GM12878 (cell line): Measurements from ENCODE around the gene ACSF3. TPM values are rescaled to one million over a fixed set of nuclear protein-coding genes. Genes with fewer than 3 reads are reported as not detected.
A peak's percentile ranks its signal among the peaks of the same experiment; 100 is the strongest.

ENCODE experiments used
- ATAC-seq: fragments of 200-7000 bp; cut with Tn5 transposase; 3 replicates; pipeline ENCODE4 v1.9.1; 2020; ENCODE audit warnings: mild to moderate bottlenecking, moderate library complexity
- BruUV-seq: library from RNA; stranded (reverse); fragments of 400-500 nt; replicated peaks from 2 replicates; lab custom pipeline; 2021; lab: Mats Ljungman, UMichigan
- CTCF ChIA-PET: fragments of 300-600 bp; sonication (Branson Sonifier 250); formaldehyde crosslinking; extraction: SDS; loops from one replicate; lab custom pipeline; 2021; ENCODE audit warnings: inconsistent platforms; lab: Yijun Ruan, JAX
- POLR2A ChIA-PET: fragments of 350-600 bp; formaldehyde crosslinking; extraction: SDS; loops from one replicate; lab custom pipeline; 2021; ENCODE audit warnings: inconsistent platforms; lab: Charles Lee
- RAD21 ChIA-PET: fragments of 300-600 bp; sonication (Branson Sonifier 250); formaldehyde crosslinking; loops from one replicate; lab custom pipeline; 2023; ENCODE audit warnings: antibody characterized with exemption; ENCODE audit not compliant: unreplicated experiment; lab: Charles Lee
- SMC1A ChIA-PET: fragments of 300-600 bp; sonication (Branson Sonifier 250); formaldehyde crosslinking; loops from one replicate; lab custom pipeline; 2023; ENCODE audit not compliant: unreplicated experiment, uncharacterized antibody; lab: Charles Lee
- DNase-seq: peaks from one replicate; pipeline ENCODE4 v3.0.0-alpha.2; 2011; ENCODE audit warnings: low read depth, low spot score
- FAIRE-seq: peaks from 3 replicates; lab custom pipeline; 2011; peaks lifted over from hg19 to GRCh38; lab: Jason Lieb, UNC
- H2AFZ ChIP-seq: 2 replicates; pipeline ENCODE4 v1.6.0; 2011; ENCODE audit warnings: low read depth, low read length, control low read depth; ENCODE audit not compliant: control insufficient read depth
- H3K27ac ChIP-seq: 2 replicates; pipeline ENCODE4 v1.5.1; 2011; ENCODE audit warnings: control low read depth; ENCODE audit not compliant: control insufficient read depth, insufficient read depth
- H3K27me3 ChIP-seq, 2 experiments: replicated peaks in 1 of 2; 2 replicates each; pipeline versions ENCODE4 v1.6.0 to v1.6.1; 2011; ENCODE audit warnings: low read length in 1 of 2; ENCODE audit not compliant: control insufficient read depth in 2 of 2, insufficient read depth in 2 of 2
- H3K36me3 ChIP-seq, 2 experiments: 2 replicates each; pipeline ENCODE4 v1.5.1; 2011; ENCODE audit warnings: low read length in 1 of 2; ENCODE audit not compliant: control insufficient read depth in 2 of 2, insufficient read depth in 2 of 2
- H3K4me1 ChIP-seq: 2 replicates; pipeline ENCODE4 v1.6.1; 2011; ENCODE audit warnings: mild to moderate bottlenecking, low read length, moderate library complexity, mixed read lengths; ENCODE audit not compliant: control insufficient read depth, insufficient read depth
- H3K4me2 ChIP-seq: 2 replicates; pipeline ENCODE4 v1.6.0; 2011; ENCODE audit warnings: control low read depth; ENCODE audit not compliant: control insufficient read depth, insufficient read depth
- H3K4me3 ChIP-seq: fragments of 200-600 bp; sonication (generic); 2 replicates; pipeline ENCODE4 v1.5.1; 2016
- H3K79me2 ChIP-seq: 2 replicates; pipeline ENCODE4 v1.6.0; 2011; ENCODE audit warnings: low read length; ENCODE audit not compliant: control insufficient read depth, insufficient read depth
- H3K9ac ChIP-seq: 2 replicates; pipeline ENCODE4 v1.8.0; 2011; ENCODE audit warnings: low read length, control low read depth, mixed read lengths; ENCODE audit not compliant: control insufficient read depth, insufficient read depth
- H3K9me3 ChIP-seq: replicated peaks from 3 replicates; pipeline ENCODE4 v1.5.1; 2011; ENCODE audit warnings: mild to moderate bottlenecking, low read length; ENCODE audit not compliant: control insufficient read depth, insufficient read depth
- H4K20me1 ChIP-seq: 2 replicates; pipeline ENCODE4 v1.6.0; 2011; ENCODE audit not compliant: control insufficient read depth, insufficient read depth
- POLR2A ChIP-seq: IDR thresholded peaks from 2 replicates; pipeline ENCODE4 v1.6.1; 2011; ENCODE audit warnings: low read depth, mild to moderate bottlenecking, low read length
- POLR2AphosphoS5 ChIP-seq: IDR thresholded peaks from 2 replicates; pipeline ENCODE4 v1.6.1; 2011; ENCODE audit warnings: mild to moderate bottlenecking, low read length, inconsistent platforms
- SPI1 ChIP-seq: IDR thresholded peaks from 2 replicates; pipeline ENCODE4 v1.6.1; 2011; ENCODE audit warnings: low read depth, mild to moderate bottlenecking, low read length, moderate library complexity, borderline replicate concordance; ENCODE audit not compliant: insufficient read depth
- WGBS: methylation state at CpG from one replicate; pipeline ENCODE4 v1.1.6; 2016; ENCODE audit warnings: low lambda C conversion rate; ENCODE audit not compliant: insufficient replicate concordance, insufficient coverage; ENCODE audit errors: missing lambda C conversion rate; 5-methylcytosine and 5-hydroxymethylcytosine counted together
- in situ Hi-C: fragments of 300-500 bp; cut with MboI; formaldehyde crosslinking; loops from 9 replicates; pipeline ENCODE4 v1.14.3; 2018; ENCODE audit warnings: mixed read lengths
- intact Hi-C: fragments of 100-400 bp; cut with micrococcal nuclease; formaldehyde crosslinking; loops from one replicate; pipeline ENCODE4 v1.14.2; 2022; ENCODE audit not compliant: unreplicated experiment
- polyA plus RNA-seq, 11 experiments: library from polyadenylated mRNA; depleted of rRNA in 4 of 11; unstranded in 6 of 11; stranded (reverse) in 5 of 11; fragments of >200 nt; fragmentation: Nextera tagmentation in 4 of 11; fragmentation: Illumina TruSeq in 1 of 11; extraction: Ambion mirVana in 4 of 11; extraction: Trizol in 1 of 11; gene quantifications; 1 replicate in 1 of 11; 2 replicates in 10 of 11; pipeline versions ENCODE4 v1.2.1 to v1.2.3, GENCODE V29; 2011 to 2016; ENCODE audit warnings: inconsistent platforms in 2 of 11, missing spikeins in 2 of 11, low read depth in 1 of 11
- total RNA-seq, 4 experiments: library from RNA; depleted of rRNA in 3 of 4; stranded (reverse); fragments of >200 nt in 3 of 4; fragmentation: Illumina TruSeq in 1 of 4; extraction: Trizol in 1 of 4; gene quantifications; 2 replicates each; pipeline versions ENCODE4 v1.2.1 to v1.2.3, GENCODE V29; 2013 to 2021
- TF ChIP-seq, protein P1 (sequence below): IDR thresholded peaks from 2 replicates; pipeline ENCODE4 v1.6.1; 2012; ENCODE audit warnings: low read depth, low read length, improper control_type of control experiment

The ACSF3 gene
- total and polyA plus RNA-seq, 10 of the 15 experiments (the other 5 are each of a cell fraction or from before 2014, with no cell fraction given): 1.0 to 44.4 (median 25.8) TPM

DNA sequence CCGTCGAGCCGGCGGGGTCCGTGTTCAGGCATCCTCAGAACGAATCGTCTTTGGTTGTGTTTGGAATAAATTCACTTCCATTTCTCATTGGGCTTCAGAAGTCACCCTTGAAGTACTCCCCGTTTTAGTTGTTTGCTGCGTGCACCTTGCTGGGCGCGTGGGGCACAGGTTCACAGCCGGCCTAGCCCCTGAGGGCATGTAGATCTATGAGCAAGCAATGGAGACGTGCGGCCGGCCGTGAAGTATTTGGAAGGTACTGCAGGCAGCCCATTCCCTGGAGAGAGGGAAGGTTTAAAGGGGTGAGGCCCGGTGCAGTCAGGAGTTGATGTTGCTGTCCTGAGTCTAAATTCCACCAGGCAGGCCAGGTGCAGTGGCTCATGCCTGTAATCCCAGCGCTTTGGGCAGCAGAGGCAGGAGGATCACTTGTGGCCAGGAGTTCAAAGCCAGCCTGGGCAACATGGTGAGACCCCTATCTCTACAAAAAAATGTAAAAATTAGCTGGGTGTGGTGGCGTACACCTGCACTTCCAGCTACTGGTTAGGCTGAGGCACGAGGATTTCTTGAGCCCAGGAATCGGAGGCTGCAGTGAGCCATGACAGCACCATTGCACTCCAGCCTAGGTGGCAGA is 714 bp downstream of the ACSF3 start:
- FAIRE-seq (no peak), ATAC-seq (no peak), DNase-seq (no peak)
- no TSS peak for BruUV-seq
- WGBS: 0% methylated on average over 21 of the region's 21 CpGs
- H2AFZ ChIP-seq: no peak overlapping the region
- no peaks in the 10 kb centered on the region for H3K9me3 ChIP-seq
- in situ Hi-C loops: no loop called here
- TF ChIP-seq POLR2AphosphoS5: peak; percentile 33; the same call in 1 of the 2 replicates
- TF ChIP-seq, protein P1, sequence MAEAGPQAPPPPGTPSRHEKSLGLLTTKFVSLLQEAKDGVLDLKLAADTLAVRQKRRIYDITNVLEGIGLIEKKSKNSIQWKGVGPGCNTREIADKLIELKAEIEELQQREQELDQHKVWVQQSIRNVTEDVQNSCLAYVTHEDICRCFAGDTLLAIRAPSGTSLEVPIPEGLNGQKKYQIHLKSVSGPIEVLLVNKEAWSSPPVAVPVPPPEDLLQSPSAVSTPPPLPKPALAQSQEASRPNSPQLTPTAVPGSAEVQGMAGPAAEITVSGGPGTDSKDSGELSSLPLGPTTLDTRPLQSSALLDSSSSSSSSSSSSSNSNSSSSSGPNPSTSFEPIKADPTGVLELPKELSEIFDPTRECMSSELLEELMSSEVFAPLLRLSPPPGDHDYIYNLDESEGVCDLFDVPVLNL: no peak
- peak overlapping the region; percentile 81 for H3K4me3 ChIP-seq
- peak overlapping the region; percentile 69 for H3K27ac ChIP-seq
- peaks cover 45% of the 10 kb centered on the region for H3K79me2 ChIP-seq
- H3K27me3 ChIP-seq: peaks cover 0 to 1% of the 10 kb centered on the region in 2 experiments; a peak in 2 of 4 replicates
- H3K4me2 ChIP-seq: peak overlapping the region; percentile 57
- ChIA-PET RAD21 (interaction anchor here (1.8 kb wide), 1 partner anchor 20 kb away, joined by 5 read pairs; no protein-coding TSS in a partner anchor), SMC1A (interaction anchor here (1.0 to 1.2 kb wide), 2 partner anchors 11 to 119 kb away, joined by 3 read pairs; no protein-coding TSS in a partner anchor), POLR2A (interaction anchor here (0.5 to 2.1 kb wide), 5 partner anchors 21 to 503 kb away, joined by 3 to 7 read pairs (median 4); no protein-coding TSS in a partner anchor), CTCF (no interaction called here)
- no peaks in the 10 kb centered on the region for H4K20me1 ChIP-seq
- peak overlapping the region; percentile 82 for H3K9ac ChIP-seq
- H3K36me3 ChIP-seq: no peaks in the 10 kb centered on the region; a peak in 1 of 4 replicates
- intact Hi-C loops: no loop called here
- peaks cover 38% of the 10 kb centered on the region for H3K4me1 ChIP-seq

DNA sequence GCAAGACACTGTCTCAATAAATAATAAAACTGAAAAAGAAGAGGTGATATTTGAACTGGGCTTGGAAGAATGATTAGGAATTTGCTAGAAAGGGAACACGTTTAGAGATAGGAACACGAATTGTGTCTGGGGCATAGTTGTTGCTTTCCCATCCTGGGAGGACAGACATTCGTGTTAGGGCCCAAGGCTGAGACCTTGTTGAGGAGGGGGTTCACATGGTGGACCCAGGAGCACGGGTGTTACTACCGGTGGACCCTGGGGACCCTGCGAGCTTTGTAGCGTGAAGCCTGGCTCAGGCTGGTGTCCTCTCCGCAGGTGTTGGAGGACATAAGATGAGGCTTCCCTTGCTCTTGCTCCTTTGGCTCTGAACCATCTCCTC is 1.2 kb downstream of the ACSF3 start:
- ChIA-PET SMC1A (interaction anchor here (1.0 to 1.2 kb wide), 2 partner anchors 10 to 119 kb away, joined by 3 read pairs; no protein-coding TSS in a partner anchor), CTCF (no interaction called here), POLR2A (interaction anchor here (0.5 to 2.1 kb wide), 3 partner anchors 20 to 504 kb away, joined by 3 to 6 read pairs (median 4); no protein-coding TSS in a partner anchor), RAD21 (no interaction called here)
- Histone ChIP-seq H3K36me3 (no peaks in the 10 kb centered on the region; a peak in 1 of 4 replicates), H3K4me1 (peaks cover 38% of the 10 kb centered on the region), H4K20me1 (no peaks in the 10 kb centered on the region), H3K27me3 (no peaks in the 10 kb centered on the region; a peak in 2 of 4 replicates), H3K79me2 (peaks cover 46% of the 10 kb centered on the region), H3K27ac (peak overlapping the region; percentile 69; the same call in 1 of the 2 replicates), H3K4me2 (peak overlapping the region; percentile 57), H3K9ac (peak overlapping the region; percentile 82), H2AFZ (no peak overlapping the region), H3K9me3 (no peaks in the 10 kb centered on the region), H3K4me3 (peak overlapping the region; percentile 81)
- ATAC-seq (no peak), FAIRE-seq (no peak), DNase-seq (no peak)
- in situ Hi-C loops: no loop called here
- intact Hi-C loops: loop anchor here (5.0 kb wide), 1 partner anchor 63 kb away; no protein-coding TSS in a partner anchor
- WGBS: 7% methylated on average over 8 of the region's 8 CpGs
- peak; percentile 13; the same call in 1 of the 2 replicates for TF ChIP-seq POLR2A
- no peak for TF ChIP-seq SPI1
- TSS peak; percentile 60 for BruUV-seq
